GM19372 (cell line): ENCODE data around the gene CALCB.

Experiments
- ATAC-seq: cut with Tn5 transposase; IDR thresholded peaks from one replicate; pipeline ENCODE4 v1.9.1; 2021; ENCODE audit warnings: mild to moderate bottlenecking, low read depth, moderate library complexity; ENCODE audit not compliant: unreplicated experiment

Gene CALCB

GRCh38 chr11:15072551-15073143, 746 bp upstream of the CALCB start:
- ATAC-seq = no peak

- ATAC-seq = peak; percentile 90
These were observed 1.1 kb downstream of the CALCB start for GRCh38 chr11:15074206-15075161.

GRCh38 chr11:15075162-15075526, 1.8 kb downstream of the CALCB start:
- no peak for ATAC-seq

GRCh38 chr11:15091175-15091574, 17.8 kb downstream of the CALCB start:
- no peak for ATAC-seq

DNA sequence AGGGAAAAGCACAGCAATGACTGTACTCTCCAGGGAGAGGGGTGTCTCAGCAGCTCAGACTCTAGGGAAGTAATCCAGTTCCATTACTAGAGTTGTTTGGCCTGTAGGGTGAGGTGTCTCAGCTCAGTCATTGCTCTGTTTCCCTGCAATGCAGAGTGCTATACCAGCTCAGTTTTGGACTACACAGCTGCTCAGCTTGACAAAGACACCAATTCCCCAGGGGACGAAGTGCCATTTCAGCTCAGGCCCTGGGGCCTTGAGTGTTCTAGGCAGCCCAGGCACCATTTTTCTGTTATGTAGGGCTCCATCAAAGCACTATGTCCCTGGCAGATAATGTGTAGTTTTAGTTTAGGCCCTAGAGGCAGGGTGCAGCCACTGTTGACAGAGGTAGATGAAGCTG, 18.2 kb downstream of the CALCB start:
- ATAC-seq = no peak

- peak; percentile 89 for ATAC-seq
These were observed 20.0 kb downstream of the CALCB start for GRCh38 chr11:15093432-15093831.

- no peak for ATAC-seq
These were observed 22.4 kb downstream of the CALCB start for GRCh38 chr11:15095736-15096228.

DNA sequence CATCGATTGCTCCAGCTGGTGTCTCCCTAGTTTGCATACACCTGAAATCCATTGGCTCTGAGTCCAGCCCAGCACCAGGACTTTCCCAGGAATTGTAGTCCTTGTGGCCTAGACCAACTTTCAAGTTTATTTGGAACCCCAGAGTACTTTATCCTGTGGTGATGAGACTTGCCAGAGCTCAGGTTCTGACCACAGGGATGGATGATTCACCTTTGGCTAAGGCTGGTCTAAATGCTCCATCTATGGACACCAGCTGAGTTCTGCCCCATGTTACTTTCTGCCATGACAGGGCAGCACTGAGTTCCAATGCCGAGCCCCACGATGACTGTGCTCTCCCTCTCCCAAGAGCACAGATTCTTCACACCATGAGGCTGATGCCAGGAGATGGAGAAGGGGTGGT, 24.0 kb downstream of the CALCB start:
- no peak for ATAC-seq

- no peak for ATAC-seq
These were observed 25.9 kb downstream of the CALCB start for GRCh38 chr11:15099267-15099666.

DNA sequence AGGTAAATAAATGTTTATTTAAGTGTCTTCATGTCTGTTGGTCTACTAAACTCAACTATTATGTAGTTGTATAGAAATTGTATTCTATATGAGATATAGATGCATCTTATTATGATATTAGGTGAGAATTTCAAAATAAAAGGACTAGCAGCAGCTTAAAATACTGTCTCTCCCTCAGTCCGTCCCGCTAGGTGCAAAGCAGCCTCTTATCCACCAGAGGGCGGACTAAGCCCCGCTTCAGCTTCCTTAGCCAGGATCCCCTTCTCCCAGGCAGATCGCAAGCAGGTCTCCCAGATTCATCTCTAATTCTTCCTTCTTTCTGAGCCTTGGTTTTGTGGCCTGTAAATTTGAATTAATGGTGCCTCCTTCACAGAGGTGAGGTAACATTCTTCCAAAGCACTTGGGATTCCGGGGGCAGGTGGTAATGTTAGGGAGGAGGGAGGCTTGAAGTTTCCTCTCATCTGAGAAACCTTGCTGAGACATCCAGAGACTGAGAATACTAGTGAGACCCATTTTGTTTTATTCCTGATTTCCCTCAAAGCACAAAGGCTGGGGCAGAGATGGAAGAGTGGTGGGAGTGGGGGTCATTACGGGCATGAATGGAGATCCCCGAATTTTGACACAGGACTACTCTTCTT, 27.8 kb downstream of the CALCB start:
- ATAC-seq = peak; percentile 82

- ATAC-seq = no peak
These were observed 30.8 kb downstream of the CALCB start for GRCh38 chr11:15104166-15104565.

DNA sequence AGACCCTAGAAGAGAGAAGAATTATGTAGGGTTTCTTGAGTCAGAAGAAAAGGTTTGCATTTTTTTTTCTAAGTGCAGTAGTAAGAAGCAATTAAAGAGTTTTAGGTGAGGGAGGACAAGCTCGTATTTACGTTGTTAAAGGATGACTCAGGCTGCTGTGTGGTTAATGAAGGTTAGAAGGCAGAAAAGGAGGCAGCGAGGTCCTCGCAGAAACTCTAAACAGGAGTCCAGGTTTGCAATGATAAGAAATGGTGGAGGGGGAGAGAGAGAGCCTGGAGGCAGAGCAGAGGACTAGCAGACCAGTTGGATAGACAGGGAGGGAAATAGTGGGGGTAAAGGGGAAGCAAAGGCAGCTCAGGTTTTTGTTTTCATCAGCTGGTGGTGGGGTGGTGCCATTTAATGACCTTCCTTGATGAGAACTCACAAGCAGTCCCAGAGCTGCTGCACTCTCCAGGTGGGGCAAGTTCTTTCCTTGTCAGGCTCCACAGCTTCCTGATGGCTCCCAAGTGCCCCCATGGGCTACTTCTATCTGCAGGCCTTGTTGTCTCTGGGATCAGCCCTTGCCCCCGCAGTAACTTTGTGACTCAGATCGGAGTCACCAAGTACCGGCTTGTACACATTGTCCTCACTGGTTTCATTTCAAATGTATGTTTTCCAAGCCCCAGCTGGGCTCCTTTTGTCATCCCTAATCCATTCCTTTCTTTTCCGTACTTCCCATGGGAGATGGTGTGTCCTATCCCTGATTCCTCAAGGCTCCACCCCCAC, 33.0 kb downstream of the CALCB start:
- ATAC-seq = no peak

- ATAC-seq = peak; percentile 43
These were observed 34.5 kb downstream of the CALCB start for GRCh38 chr11:15107730-15108515.

- ATAC-seq = no peak
These were observed 35.3 kb downstream of the CALCB start for GRCh38 chr11:15108592-15109130.

DNA sequence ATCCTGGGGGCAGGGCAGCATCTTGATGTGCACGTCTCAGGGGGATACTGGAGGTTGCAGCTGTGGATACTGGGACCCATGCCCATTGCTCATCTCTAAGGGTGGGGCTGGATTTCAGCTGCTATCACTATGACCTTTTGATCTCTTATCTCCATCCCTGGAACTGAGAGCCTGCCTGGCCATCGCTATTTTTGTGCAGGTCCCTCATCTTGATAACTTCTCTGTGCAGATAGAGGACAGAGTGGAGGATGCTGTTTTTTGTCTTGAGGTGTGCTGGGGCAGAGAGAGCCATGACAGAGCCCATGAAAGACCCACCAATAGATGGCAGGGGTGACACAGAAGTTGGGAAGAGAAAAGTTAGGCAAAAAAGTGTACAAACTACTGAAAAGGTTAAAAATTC, 36.2 kb downstream of the CALCB start:
- no peak for ATAC-seq

GRCh38 chr11:15111215-15111614, 37.8 kb downstream of the CALCB start:
- no peak for ATAC-seq

GRCh38 chr11:15112131-15112541, 38.7 kb downstream of the CALCB start:
- no peak for ATAC-seq

DNA sequence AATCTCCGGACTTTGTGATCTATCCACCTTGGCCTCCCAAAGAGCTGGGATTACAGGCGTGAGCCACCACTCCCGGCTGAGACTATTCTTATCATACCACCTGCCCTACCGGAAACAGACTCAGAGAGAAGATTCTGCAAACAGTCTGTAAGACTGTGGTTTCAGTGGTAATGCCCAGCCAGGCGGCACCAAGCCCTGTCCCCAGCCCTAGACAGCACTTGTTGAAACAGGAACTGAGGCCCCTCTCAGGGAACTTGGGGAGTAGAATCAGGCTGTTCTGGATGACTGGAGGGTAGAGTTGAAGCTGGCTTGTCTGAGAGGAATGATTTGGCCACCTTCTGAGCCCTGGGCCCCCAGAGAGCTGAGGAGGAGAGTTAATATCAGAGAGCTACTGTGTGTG, 40.0 kb downstream of the CALCB start:
- peak; percentile 75 for ATAC-seq
